ENCODE measurements around the gene CYP19A1. TPM values are rescaled to one million over a fixed set of nuclear protein-coding genes. Genes with fewer than 3 reads are reported as not detected.

Gene CYP19A1
- total RNA-seq, 1 donor from 2014 or later, result not detected

DNA sequence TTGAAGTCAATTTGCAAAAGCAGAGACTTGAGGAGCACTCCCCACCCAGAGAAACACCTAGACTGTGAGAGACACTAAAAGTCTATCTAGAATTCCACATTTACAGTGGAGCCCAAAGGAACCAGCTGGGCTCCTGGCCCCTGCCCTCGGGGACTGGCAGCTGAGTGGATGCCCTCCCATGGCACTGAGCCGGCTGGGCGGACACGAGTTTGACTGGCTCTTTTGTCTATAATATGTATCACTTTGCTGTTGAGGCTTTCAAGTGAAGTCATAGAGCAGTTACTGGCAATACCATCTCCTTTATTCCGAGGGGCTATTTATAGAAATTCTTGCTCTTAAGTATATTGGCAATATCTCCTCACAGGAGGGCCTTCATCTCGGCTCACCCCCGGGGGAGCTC lies 177.9 kb downstream of the CYP19A1 start:
- DNase-seq (ENCODE audit: low read depth), result no peak
- TF ChIP-seq, protein P1, sequence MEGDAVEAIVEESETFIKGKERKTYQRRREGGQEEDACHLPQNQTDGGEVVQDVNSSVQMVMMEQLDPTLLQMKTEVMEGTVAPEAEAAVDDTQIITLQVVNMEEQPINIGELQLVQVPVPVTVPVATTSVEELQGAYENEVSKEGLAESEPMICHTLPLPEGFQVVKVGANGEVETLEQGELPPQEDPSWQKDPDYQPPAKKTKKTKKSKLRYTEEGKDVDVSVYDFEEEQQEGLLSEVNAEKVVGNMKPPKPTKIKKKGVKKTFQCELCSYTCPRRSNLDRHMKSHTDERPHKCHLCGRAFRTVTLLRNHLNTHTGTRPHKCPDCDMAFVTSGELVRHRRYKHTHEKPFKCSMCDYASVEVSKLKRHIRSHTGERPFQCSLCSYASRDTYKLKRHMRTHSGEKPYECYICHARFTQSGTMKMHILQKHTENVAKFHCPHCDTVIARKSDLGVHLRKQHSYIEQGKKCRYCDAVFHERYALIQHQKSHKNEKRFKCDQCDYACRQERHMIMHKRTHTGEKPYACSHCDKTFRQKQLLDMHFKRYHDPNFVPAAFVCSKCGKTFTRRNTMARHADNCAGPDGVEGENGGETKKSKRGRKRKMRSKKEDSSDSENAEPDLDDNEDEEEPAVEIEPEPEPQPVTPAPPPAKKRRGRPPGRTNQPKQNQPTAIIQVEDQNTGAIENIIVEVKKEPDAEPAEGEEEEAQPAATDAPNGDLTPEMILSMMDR (IDR thresholded peaks at IDR 0.05; ENCODE audit: insufficient read depth, low read length, poor library complexity, severe bottlenecking), result no peak
- Histone ChIP-seq H3K36me3 (ENCODE audit: control insufficient read depth, insufficient read depth, low read length) (no peaks in the 10 kb centered on the region), H3K4me3 (ENCODE audit: low read depth, low read length) (no peak overlapping the region), H3K27me3 (ENCODE audit: control insufficient read depth, insufficient read depth, low read length) (no peaks in the 10 kb centered on the region)

Other genes starting within 250 kb of the CYP19A1 start
- 0.89 and 0.92 TPM in 2 replicates for gene TNFAIP8L3, start 243.7 kb downstream of the CYP19A1 start, total RNA-seq
- gene GLDN, start 3.1 kb upstream of the CYP19A1 start, total RNA-seq, result not detected in 2 replicates